Nephron progenitor cell (in vitro differentiated cells): Measurements from ENCODE around the gene CAMTA1.

Experiments used
- DNase-seq: peaks from one replicate; pipeline ENCODE4 v3.0.0; 2021
- H3K27ac Mint-ChIP-seq: 2 replicates; pipeline ENCODE4 v1.8.0; 2021; ENCODE audit warnings: mild to moderate bottlenecking, moderate library complexity, mixed read lengths
- H3K27me3 Mint-ChIP-seq: 2 replicates; pipeline ENCODE4 v1.8.0; 2021; ENCODE audit warnings: mild to moderate bottlenecking, low read depth, mixed read lengths; ENCODE audit not compliant: poor library complexity
- H3K36me3 Mint-ChIP-seq: 2 replicates; pipeline ENCODE4 v1.8.0; 2021; ENCODE audit warnings: low read depth, mixed read lengths
- H3K4me1 Mint-ChIP-seq: 2 replicates; pipeline ENCODE4 v1.8.0; 2021; ENCODE audit warnings: mixed read lengths
- H3K4me3 Mint-ChIP-seq: 2 replicates; pipeline ENCODE4 v1.8.0; 2021; ENCODE audit warnings: mild to moderate bottlenecking, moderate library complexity, mixed read lengths
- H3K9me3 Mint-ChIP-seq: 2 replicates; pipeline ENCODE4 v1.8.0; 2021; ENCODE audit warnings: mild to moderate bottlenecking, moderate library complexity, mixed read lengths
- TF ChIP-seq, protein P1 (sequence below): fragments of 200-600 bp; sonication (generic); IDR thresholded peaks from 2 replicates; pipeline ENCODE4 v1.5.0; 2021; ENCODE audit warnings: antibody characterized with exemption

CAMTA1 gene

DNA sequence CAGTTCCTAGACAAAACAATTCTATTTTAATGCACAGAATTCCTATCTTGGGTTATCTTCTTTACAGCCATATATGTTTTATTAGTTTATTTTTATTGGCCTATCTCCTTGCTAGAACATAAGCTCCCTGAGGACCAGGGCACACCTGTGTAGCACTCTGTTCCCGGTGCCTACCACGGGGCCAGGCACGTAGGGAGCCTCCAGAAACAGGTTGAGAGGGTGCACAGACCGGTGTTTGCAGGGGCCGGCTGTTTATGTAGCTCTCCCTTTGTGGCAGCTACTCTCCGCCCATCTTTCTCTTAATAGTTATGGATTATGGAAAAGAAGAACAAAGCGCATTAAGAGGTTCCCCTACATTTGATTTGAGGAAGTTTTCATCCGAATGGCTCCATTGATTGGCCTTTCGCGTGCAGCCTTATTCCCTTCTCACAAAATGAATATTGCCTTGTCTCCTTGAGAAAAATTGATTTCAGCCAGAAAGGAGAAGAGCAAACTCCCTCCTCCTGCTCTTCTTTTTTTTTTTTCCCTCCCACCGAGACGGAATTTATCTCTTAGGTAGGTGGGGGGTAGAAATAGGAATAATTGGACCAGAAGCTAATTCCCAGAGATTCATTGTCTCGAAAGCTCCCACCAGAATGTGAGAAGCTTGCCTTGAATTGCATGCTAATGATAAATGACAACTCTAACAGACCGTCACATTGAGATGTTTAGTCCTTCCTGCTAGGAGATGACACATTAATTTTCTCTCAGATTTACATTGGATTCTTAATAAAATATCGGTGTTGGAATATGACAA is 447.4 kb downstream of the CAMTA1 start:
- no peak for DNase-seq
- Mint-ChIP-seq H3K27ac (no peak overlapping the region), H3K4me3 (no peak overlapping the region), H3K27me3 (peaks cover 7% of the 10 kb centered on the region), H3K4me1 (peaks cover 57% of the 10 kb centered on the region), H3K9me3 (no peaks in the 10 kb centered on the region), H3K36me3 (no peaks in the 10 kb centered on the region)
- TF ChIP-seq, protein P1, sequence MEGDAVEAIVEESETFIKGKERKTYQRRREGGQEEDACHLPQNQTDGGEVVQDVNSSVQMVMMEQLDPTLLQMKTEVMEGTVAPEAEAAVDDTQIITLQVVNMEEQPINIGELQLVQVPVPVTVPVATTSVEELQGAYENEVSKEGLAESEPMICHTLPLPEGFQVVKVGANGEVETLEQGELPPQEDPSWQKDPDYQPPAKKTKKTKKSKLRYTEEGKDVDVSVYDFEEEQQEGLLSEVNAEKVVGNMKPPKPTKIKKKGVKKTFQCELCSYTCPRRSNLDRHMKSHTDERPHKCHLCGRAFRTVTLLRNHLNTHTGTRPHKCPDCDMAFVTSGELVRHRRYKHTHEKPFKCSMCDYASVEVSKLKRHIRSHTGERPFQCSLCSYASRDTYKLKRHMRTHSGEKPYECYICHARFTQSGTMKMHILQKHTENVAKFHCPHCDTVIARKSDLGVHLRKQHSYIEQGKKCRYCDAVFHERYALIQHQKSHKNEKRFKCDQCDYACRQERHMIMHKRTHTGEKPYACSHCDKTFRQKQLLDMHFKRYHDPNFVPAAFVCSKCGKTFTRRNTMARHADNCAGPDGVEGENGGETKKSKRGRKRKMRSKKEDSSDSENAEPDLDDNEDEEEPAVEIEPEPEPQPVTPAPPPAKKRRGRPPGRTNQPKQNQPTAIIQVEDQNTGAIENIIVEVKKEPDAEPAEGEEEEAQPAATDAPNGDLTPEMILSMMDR, result no peak

DNA sequence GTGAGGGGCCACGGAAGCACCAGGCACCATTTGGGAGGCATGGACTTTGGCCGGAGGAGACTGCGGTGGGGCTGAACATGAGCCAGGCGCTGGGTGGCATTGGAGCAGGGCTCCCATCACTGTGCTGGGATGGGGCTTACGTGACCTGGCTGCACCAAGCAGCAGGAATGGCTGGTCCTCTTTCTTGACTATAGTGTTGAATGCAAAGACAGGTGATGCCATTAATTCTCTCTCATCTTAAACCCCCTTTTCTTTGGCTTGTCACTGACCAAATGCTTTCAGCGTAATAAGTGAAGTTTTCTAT is 447.9 kb downstream of the CAMTA1 start:
- H3K27ac Mint-ChIP-seq, result no peak overlapping the region
- no peaks in the 10 kb centered on the region for H3K9me3 Mint-ChIP-seq
- H3K4me3 Mint-ChIP-seq, result no peak overlapping the region
- H3K27me3 Mint-ChIP-seq, result peaks cover 10% of the 10 kb centered on the region
- H3K36me3 Mint-ChIP-seq, result no peaks in the 10 kb centered on the region
- peaks cover 56% of the 10 kb centered on the region for H3K4me1 Mint-ChIP-seq
- TF ChIP-seq, protein P1, result no peak
- DNase-seq, result no peak

DNA sequence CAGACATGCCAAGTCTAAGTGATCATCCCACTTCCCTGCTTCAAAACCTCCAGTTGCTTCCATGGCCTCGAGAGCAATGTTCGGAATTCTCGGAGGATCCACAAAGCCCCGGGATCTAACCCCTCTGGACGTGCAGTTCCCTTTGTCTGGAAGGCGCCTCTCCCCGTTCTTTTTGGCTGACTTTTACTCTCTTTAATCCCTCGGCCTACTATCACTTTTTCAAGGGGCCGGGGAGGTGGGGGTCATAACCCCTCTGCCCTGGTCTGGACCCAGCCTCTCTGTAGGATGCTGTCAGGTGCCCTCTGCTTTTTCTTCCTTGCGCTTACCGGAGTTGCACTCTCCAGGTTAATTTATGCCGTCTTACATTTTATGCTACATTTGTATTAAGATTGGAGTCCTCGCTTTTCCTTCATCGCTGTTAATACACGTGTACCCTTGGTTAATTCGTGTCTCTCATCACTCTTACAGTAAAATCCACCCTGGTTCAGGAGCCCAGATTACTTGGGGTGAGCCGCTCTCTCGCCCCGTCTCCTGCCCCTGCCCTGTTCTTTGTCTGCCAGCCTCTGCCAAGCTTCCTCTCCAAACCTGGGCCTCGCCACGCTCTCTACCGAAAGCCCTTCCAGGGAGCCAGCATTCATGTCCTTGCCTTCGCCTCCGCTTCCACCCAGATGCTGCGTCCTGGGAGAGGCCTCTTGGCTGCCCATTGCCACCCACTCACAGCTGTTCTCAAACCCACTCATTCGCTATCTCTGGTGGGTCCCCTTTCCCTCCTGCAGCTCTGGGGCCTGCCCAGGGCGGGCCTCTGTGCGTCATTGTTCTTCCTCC is 448.6 kb downstream of the CAMTA1 start:
- peaks cover 50% of the 10 kb centered on the region for H3K4me1 Mint-ChIP-seq
- H3K4me3 Mint-ChIP-seq, result no peak overlapping the region
- H3K36me3 Mint-ChIP-seq, result no peaks in the 10 kb centered on the region
- H3K27me3 Mint-ChIP-seq, result peaks cover 11% of the 10 kb centered on the region
- no peak overlapping the region for H3K27ac Mint-ChIP-seq
- no peaks in the 10 kb centered on the region for H3K9me3 Mint-ChIP-seq
- no peak for DNase-seq
- TF ChIP-seq, protein P1, result no peak

DNA sequence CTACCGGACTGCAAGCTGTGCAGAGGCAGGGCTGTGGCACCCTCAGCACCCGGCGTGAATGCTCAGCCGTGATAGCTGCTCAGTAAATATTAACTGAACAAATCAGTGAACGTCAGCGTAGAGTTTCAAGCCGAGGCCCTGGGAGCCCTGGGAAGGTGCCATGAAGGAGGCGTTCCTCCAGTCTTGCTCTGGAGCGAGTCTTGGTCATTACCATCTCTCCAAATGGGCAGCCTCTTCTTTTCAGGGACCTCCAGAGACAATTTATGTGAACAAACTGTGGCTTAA is 449.2 kb downstream of the CAMTA1 start:
- DNase-seq, result no peak
- no peak overlapping the region for H3K4me3 Mint-ChIP-seq
- H3K9me3 Mint-ChIP-seq, result no peaks in the 10 kb centered on the region
- H3K4me1 Mint-ChIP-seq, result peaks cover 47% of the 10 kb centered on the region
- TF ChIP-seq, protein P1, result no peak
- peaks cover 11% of the 10 kb centered on the region for H3K27me3 Mint-ChIP-seq
- no peak overlapping the region for H3K27ac Mint-ChIP-seq
- H3K36me3 Mint-ChIP-seq, result no peaks in the 10 kb centered on the region

DNA sequence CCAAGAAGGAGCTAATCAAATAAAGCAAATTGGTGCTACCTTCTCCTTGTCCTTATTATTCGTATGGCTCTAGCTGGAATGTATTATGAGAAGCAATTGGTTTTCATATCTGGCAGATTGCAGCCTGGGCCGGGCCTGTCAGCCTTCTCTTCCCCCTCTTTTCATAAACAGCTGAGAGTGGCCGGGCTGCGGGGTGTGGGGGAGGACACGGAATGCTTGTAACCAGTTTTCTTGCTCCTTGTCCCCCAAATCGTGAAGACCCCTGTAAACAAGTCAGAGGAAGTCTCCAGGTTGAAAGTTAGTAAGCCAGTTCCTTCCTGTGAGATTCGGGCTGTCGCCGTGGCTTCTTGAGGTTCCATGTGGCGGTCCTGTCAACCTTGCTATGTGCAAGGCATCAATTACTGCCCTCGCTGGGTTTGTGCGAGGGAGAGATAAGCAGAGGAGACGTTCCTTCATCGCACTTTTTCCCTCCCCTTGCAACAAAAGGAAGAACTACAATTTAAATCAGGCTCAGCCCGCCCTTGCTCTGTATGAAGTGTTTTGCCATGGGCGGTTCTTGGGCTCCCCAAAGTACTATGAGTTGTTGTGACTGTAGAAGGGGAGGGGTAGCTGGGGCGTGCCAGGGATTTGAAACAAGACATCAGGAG is 450.7 kb downstream of the CAMTA1 start:
- DNase-seq, result no peak
- H3K36me3 Mint-ChIP-seq, result no peaks in the 10 kb centered on the region
- TF ChIP-seq, protein P1, result no peak
- H3K9me3 Mint-ChIP-seq, result peaks cover 9% of the 10 kb centered on the region
- H3K27me3 Mint-ChIP-seq, result peaks cover 15% of the 10 kb centered on the region
- H3K4me1 Mint-ChIP-seq, result peaks cover 32% of the 10 kb centered on the region
- no peak overlapping the region for H3K4me3 Mint-ChIP-seq
- peak overlapping the region; percentile 23 for H3K27ac Mint-ChIP-seq
